Loucy (cell line): ENCODE measurements around the gene ABCC4.

Experiments
- H2AFZ ChIP-seq: fragments of 200-600 bp; sonication (generic); 2 replicates; pipeline ENCODE4 v1.6.0; 2016; ENCODE audit warnings: antibody characterized with exemption, mild to moderate bottlenecking, low read length, moderate library complexity
- H3F3A ChIP-seq: fragments of 200-600 bp; 2 replicates; pipeline ENCODE4 v1.6.0; 2016; ENCODE audit warnings: antibody characterized with exemption, low read depth, mild to moderate bottlenecking
- H3K27me3 ChIP-seq: fragments of 200-600 bp; sonication (generic); 2 replicates; pipeline ENCODE4 v1.6.1; 2014; ENCODE audit warnings: low read length, mild to moderate bottlenecking; ENCODE audit not compliant: insufficient read depth, poor library complexity, severe bottlenecking
- H3K36me3 ChIP-seq: fragments of 200-600 bp; sonication (generic); 2 replicates; pipeline ENCODE4 v1.6.1; 2016; ENCODE audit warnings: low read length; ENCODE audit not compliant: insufficient read depth
- H3K4me1 ChIP-seq: fragments of 200-600 bp; sonication (generic); 2 replicates; pipeline ENCODE4 v1.5.1; 2014; ENCODE audit warnings: low read length, mild to moderate bottlenecking; ENCODE audit not compliant: insufficient read depth, poor library complexity, severe bottlenecking
- H3K4me2 ChIP-seq: fragments of 200-600 bp; sonication (generic); 2 replicates; pipeline ENCODE4 v1.6.0; 2014; ENCODE audit warnings: antibody characterized with exemption, low read length, low read depth, mild to moderate bottlenecking; ENCODE audit not compliant: poor library complexity, severe bottlenecking
- H3K4me3 ChIP-seq: fragments of 200-600 bp; sonication (generic); 2 replicates; pipeline ENCODE4 v1.5.1; 2014; ENCODE audit warnings: low read length, mild to moderate bottlenecking, mixed read lengths; ENCODE audit not compliant: poor library complexity, severe bottlenecking
- H3K79me2 ChIP-seq: fragments of 200-600 bp; sonication (generic); 2 replicates; pipeline ENCODE4 v1.6.1; 2014; ENCODE audit warnings: low read length; ENCODE audit not compliant: insufficient read depth
- H3K9ac ChIP-seq: fragments of 200-600 bp; sonication (generic); 2 replicates; pipeline ENCODE4 v1.6.0; 2014; ENCODE audit warnings: mild to moderate bottlenecking, low read depth, low read length, moderate library complexity; ENCODE audit not compliant: poor library complexity, severe bottlenecking
- H3K9me2 ChIP-seq: fragments of 200-600 bp; sonication (generic); replicated peaks from 2 replicates; pipeline ENCODE4 v1.6.1; 2016; ENCODE audit warnings: low read depth, low read length, mixed read lengths
- H3K9me3 ChIP-seq: fragments of 200-600 bp; sonication (generic); 2 replicates; pipeline ENCODE4 v1.6.1; 2014; ENCODE audit warnings: mild to moderate bottlenecking, antibody characterized with exemption, low read length, low read depth; ENCODE audit not compliant: insufficient read depth
- H4K20me1 ChIP-seq: fragments of 200-600 bp; sonication (generic); 2 replicates; pipeline ENCODE4 v1.6.0; 2014; ENCODE audit warnings: antibody characterized with exemption, low read length, mild to moderate bottlenecking; ENCODE audit not compliant: insufficient read depth, poor library complexity, severe bottlenecking
- CTCF ChIP-seq: fragments of 200-600 bp; sonication (generic); conservative IDR thresholded peaks from 2 replicates; pipeline ENCODE4 v1.5.1; 2014; ENCODE audit warnings: mild to moderate bottlenecking, antibody characterized with exemption, low read length
- EZH2phosphoT487 ChIP-seq: fragments of 200-600 bp; IDR thresholded peaks from 2 replicates; pipeline ENCODE4 v1.6.1; 2018; ENCODE audit warnings: antibody characterized with exemption, mild to moderate bottlenecking, moderate library complexity, borderline replicate concordance

Gene ABCC4

DNA sequence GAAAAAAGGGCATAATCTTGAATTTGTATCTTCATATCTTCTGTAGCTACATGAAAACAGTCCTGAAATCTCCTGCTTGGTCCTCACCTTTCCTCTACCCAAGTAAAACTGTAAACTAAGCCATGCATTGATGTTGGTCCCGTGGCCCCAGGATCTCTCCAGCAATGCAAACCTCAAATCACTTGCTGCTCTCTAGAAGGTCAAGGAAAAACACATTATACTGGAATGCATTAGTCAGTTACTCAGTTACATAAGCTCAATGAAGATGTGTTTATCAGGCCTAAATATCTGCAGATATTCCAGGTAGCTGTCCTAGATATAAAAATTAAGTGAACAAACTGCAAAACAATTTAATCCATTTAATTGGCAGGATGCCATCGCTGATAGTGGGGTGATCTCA lies 261.8 kb downstream of the ABCC4 start:
- no peaks in the 10 kb centered on the region for H3K79me2 ChIP-seq
- no peaks in the 10 kb centered on the region for H3K36me3 ChIP-seq
- no peak overlapping the region for H3K9ac ChIP-seq

GRCh38 chr13:95038949-95039348 lies 262.3 kb downstream of the ABCC4 start:
- H3K4me3 ChIP-seq, result no peak overlapping the region
- H4K20me1 ChIP-seq, result no peaks in the 10 kb centered on the region
- H3K9me2 ChIP-seq, result no peaks in the 10 kb centered on the region
- H3K4me1 ChIP-seq, result no peaks in the 10 kb centered on the region
- no peaks in the 10 kb centered on the region for H3K9me3 ChIP-seq
- no peak overlapping the region for H3K9ac ChIP-seq
- no peaks in the 10 kb centered on the region for H3F3A ChIP-seq
- H3K4me2 ChIP-seq, result no peak overlapping the region
- H3K79me2 ChIP-seq, result no peaks in the 10 kb centered on the region
- TF ChIP-seq CTCF (no peak), EZH2phosphoT487 (no peak)
- no peak overlapping the region for H2AFZ ChIP-seq
- no peaks in the 10 kb centered on the region for H3K27me3 ChIP-seq
- no peaks in the 10 kb centered on the region for H3K36me3 ChIP-seq

More for the DNA sequence above, 261.8 kb downstream of the ABCC4 start:
- Histone ChIP-seq H3K27me3 (no peaks in the 10 kb centered on the region), H3K4me2 (no peak overlapping the region), H3K9me3 (no peaks in the 10 kb centered on the region), H3K4me3 (no peak overlapping the region), H2AFZ (no peak overlapping the region), H3F3A (no peaks in the 10 kb centered on the region), H3K9me2 (no peaks in the 10 kb centered on the region), H3K4me1 (no peaks in the 10 kb centered on the region), H4K20me1 (no peaks in the 10 kb centered on the region)
- TF ChIP-seq EZH2phosphoT487 (no peak), CTCF (no peak)

- Histone ChIP-seq H2AFZ (no peak overlapping the region), H3K4me2 (no peak overlapping the region), H3K27me3 (no peaks in the 10 kb centered on the region), H3K9me2 (no peaks in the 10 kb centered on the region), H3K4me1 (no peaks in the 10 kb centered on the region), H3F3A (no peaks in the 10 kb centered on the region), H3K36me3 (no peaks in the 10 kb centered on the region), H3K79me2 (no peaks in the 10 kb centered on the region), H3K4me3 (no peak overlapping the region), H3K9ac (no peak overlapping the region), H3K9me3 (no peaks in the 10 kb centered on the region), H4K20me1 (no peaks in the 10 kb centered on the region)
- TF ChIP-seq CTCF, result no peak
- no peak for TF ChIP-seq EZH2phosphoT487
Observed at GRCh38 chr13:95035311-95036109, 265.7 kb downstream of the ABCC4 start.
